Stimulated activated CD8-positive, alpha-beta memory T cell treated with anti-CD3 and anti-CD28 coated beads, Interleukin-12 subunit alpha, Interleukin-12 subunit beta, amount 100 ng/mL, for 1 hour (primary cell): ENCODE results near the gene RFX8.

Source experiments
- DNase-seq: peaks from one replicate; pipeline ENCODE4 v3.0.0-alpha.2; 2020; ENCODE audit warnings: low read depth

Gene RFX8

GRCh38 chr2:101349893-101350662 lies 124.8 kb downstream of the RFX8 start:
- no peak for DNase-seq

- no peak for DNase-seq
These were observed 126.0 kb downstream of the RFX8 start for GRCh38 chr2:101348883-101349282.
